AG10803 (cell line): ENCODE measurements around the gene ACOXL.

Experiments
- DNase-seq: peaks from one replicate; pipeline ENCODE4 v3.0.0; 2010; ENCODE audit warnings: low read depth
- H3K4me3 ChIP-seq: 2 replicates; pipeline ENCODE4 v1.5.1; 2011; ENCODE audit warnings: mild to moderate bottlenecking, low read length, control low read depth
- CTCF ChIP-seq: conservative IDR thresholded peaks from 2 replicates; pipeline ENCODE4 v1.5.1; 2011; ENCODE audit warnings: mild to moderate bottlenecking, low read length, control low read depth, inconsistent platforms

Gene ACOXL

GRCh38 chr2:110702514-110703380 is 29.6 kb upstream of the ACOXL start:
- TF ChIP-seq CTCF: no peak
- H3K4me3 ChIP-seq: no peak overlapping the region
- DNase-seq: no peak

- TF ChIP-seq CTCF: no peak
- no peak overlapping the region for H3K4me3 ChIP-seq
Measured at GRCh38 chr2:110707386-110707965, 24.9 kb upstream of the ACOXL start.

GRCh38 chr2:110708455-110708854 is 23.9 kb upstream of the ACOXL start:
- no peak overlapping the region for H3K4me3 ChIP-seq
- no peak for TF ChIP-seq CTCF
- DNase-seq: no peak

More at GRCh38 chr2:110707386-110707965, 24.9 kb upstream of the ACOXL start:
- DNase-seq: no peak

GRCh38 chr2:110712737-110713136 is 19.6 kb upstream of the ACOXL start:
- no peak overlapping the region for H3K4me3 ChIP-seq
- no peak for DNase-seq
- TF ChIP-seq CTCF: no peak

GRCh38 chr2:110713513-110714362 is 18.6 kb upstream of the ACOXL start:
- no peak for DNase-seq
- H3K4me3 ChIP-seq: no peak overlapping the region
- no peak for TF ChIP-seq CTCF

- DNase-seq: no peak
- H3K4me3 ChIP-seq: no peak overlapping the region
- no peak for TF ChIP-seq CTCF
Measured at GRCh38 chr2:110714452-110715224, 17.7 kb upstream of the ACOXL start.
